Caco-2 (cell line): ENCODE measurements around the gene TMEM232. TPM values are rescaled to one million over a fixed set of nuclear protein-coding genes. Genes with fewer than 3 reads are reported as not detected.

Source experiments
- BruUV-seq: library from RNA; stranded (reverse); fragments of 400-500 nt; replicated peaks from 2 replicates; lab custom pipeline; 2021; lab: Mats Ljungman, UMichigan
- CTCF ChIA-PET: fragments of 300-600 bp; sonication (Branson Sonifier 250); formaldehyde crosslinking; loops from one replicate; lab custom pipeline; 2022; ENCODE audit warnings: antibody characterized with exemption; lab: Charles Lee
- POLR2A ChIA-PET: fragments of 300-600 bp; sonication (Branson Sonifier 250); formaldehyde crosslinking; loops from one replicate; lab custom pipeline; 2022; ENCODE audit warnings: antibody characterized with exemption; lab: Charles Lee
- DNase-seq, 2 experiments: peaks; one replicate each; pipeline versions ENCODE4 v3.0.0 to v3.0.0-alpha.2; 2020 to 2022
- H3K27me3 ChIP-seq: replicated peaks from 2 replicates; pipeline ENCODE4 v1.6.0; 2011; ENCODE audit warnings: low read length; ENCODE audit not compliant: control insufficient read depth, insufficient read depth
- H3K36me3 ChIP-seq: 2 replicates; pipeline ENCODE4 v1.5.1; 2011; ENCODE audit warnings: low read length; ENCODE audit not compliant: control insufficient read depth, insufficient read depth
- H3K4me1 ChIP-seq: fragments of 250-450 bp; sonication (Bioruptor Pico); 2 replicates; pipeline ENCODE4 v1.5.1; 2020; ENCODE audit warnings: mild to moderate bottlenecking
- H3K4me3 ChIP-seq: 2 replicates; pipeline ENCODE4 v1.5.1; 2011; ENCODE audit warnings: low read depth, mild to moderate bottlenecking, control low read depth, low read length
- H3K9me3 ChIP-seq: fragments of 250-450 bp; sonication (Bioruptor Pico); 2 replicates; pipeline ENCODE4 v1.5.1; 2020; ENCODE audit warnings: mild to moderate bottlenecking, moderate library complexity
- H3K27ac Mint-ChIP-seq: one replicate; pipeline ENCODE4 v1.8.0; 2022; ENCODE audit warnings: mixed read lengths; ENCODE audit not compliant: unreplicated experiment
- H3K27me3 Mint-ChIP-seq: one replicate; pipeline ENCODE4 v1.8.0; 2022; ENCODE audit warnings: mixed read lengths; ENCODE audit not compliant: insufficient read depth, unreplicated experiment
- H3K36me3 Mint-ChIP-seq: one replicate; pipeline ENCODE4 v1.8.0; 2022; ENCODE audit warnings: mild to moderate bottlenecking, mixed read lengths; ENCODE audit not compliant: insufficient read depth, unreplicated experiment
- H3K4me1 Mint-ChIP-seq: one replicate; pipeline ENCODE4 v1.8.0; 2022; ENCODE audit warnings: low read depth, mixed read lengths; ENCODE audit not compliant: unreplicated experiment
- H3K4me3 Mint-ChIP-seq: one replicate; pipeline ENCODE4 v1.8.0; 2022; ENCODE audit warnings: mild to moderate bottlenecking, moderate library complexity, mixed read lengths; ENCODE audit not compliant: unreplicated experiment
- H3K9me3 Mint-ChIP-seq: one replicate; pipeline ENCODE4 v1.8.0; 2022; ENCODE audit warnings: mixed read lengths; ENCODE audit not compliant: unreplicated experiment
- intact Hi-C: fragments of 100-400 bp; cut with micrococcal nuclease; formaldehyde crosslinking; loops from one replicate; pipeline ENCODE4 v1.10.0; 2022; ENCODE audit not compliant: unreplicated experiment
- total RNA-seq: library from RNA; stranded (reverse); gene quantifications from 2 replicates; pipeline ENCODE4 v1.2.3, GENCODE V29; 2022
- TF ChIP-seq, protein P1 (sequence below), 2 experiments: fragments of 200-600 bp in 1 of 2; IDR thresholded peaks; 1 replicate in 1 of 2; 2 replicates in 1 of 2; pipeline versions ENCODE4 v1.5.1 to v1.8.0; 2011 to 2022; ENCODE audit warnings: antibody characterized with exemption in 1 of 2, control low read depth in 1 of 2, inconsistent platforms in 1 of 2, low read depth in 1 of 2, low read length in 1 of 2, mild to moderate bottlenecking in 1 of 2, moderate library complexity in 1 of 2; ENCODE audit not compliant: insufficient read depth in 1 of 2, severe bottlenecking in 1 of 2, unreplicated experiment in 1 of 2

The TMEM232 gene
- total RNA-seq, 1 experiment from 2014 or later, result 0.34 TPM

DNA sequence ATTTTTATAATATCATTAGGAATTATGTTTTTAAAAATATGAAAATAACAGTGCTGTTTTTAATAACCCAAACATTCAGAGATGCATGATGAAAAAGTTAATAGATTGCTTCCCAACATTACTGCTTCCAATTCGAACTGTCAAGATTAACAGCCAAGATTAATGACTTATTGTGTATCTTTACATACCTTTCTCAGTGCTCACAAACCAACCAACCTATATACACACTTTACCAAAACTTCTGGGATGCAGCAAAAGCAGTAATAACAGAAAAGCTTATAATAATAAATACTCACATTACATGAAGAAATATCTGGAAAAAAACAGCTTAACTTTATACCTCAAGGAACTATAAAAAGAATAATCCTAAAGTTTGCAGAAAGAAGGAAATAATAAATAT, 82.1 kb downstream of the TMEM232 start:
- BruUV-seq, result no TSS peak
- Mint-ChIP-seq H3K9me3 (no peaks in the 10 kb centered on the region), H3K27ac (no peak overlapping the region), H3K4me1 (no peaks in the 10 kb centered on the region), H3K27me3 (no peaks in the 10 kb centered on the region), H3K36me3 (no peaks in the 10 kb centered on the region), H3K4me3 (no peak overlapping the region)
- H3K4me3 ChIP-seq, result no peak overlapping the region
- H3K36me3 ChIP-seq, result no peaks in the 10 kb centered on the region
- TF ChIP-seq, protein P1, sequence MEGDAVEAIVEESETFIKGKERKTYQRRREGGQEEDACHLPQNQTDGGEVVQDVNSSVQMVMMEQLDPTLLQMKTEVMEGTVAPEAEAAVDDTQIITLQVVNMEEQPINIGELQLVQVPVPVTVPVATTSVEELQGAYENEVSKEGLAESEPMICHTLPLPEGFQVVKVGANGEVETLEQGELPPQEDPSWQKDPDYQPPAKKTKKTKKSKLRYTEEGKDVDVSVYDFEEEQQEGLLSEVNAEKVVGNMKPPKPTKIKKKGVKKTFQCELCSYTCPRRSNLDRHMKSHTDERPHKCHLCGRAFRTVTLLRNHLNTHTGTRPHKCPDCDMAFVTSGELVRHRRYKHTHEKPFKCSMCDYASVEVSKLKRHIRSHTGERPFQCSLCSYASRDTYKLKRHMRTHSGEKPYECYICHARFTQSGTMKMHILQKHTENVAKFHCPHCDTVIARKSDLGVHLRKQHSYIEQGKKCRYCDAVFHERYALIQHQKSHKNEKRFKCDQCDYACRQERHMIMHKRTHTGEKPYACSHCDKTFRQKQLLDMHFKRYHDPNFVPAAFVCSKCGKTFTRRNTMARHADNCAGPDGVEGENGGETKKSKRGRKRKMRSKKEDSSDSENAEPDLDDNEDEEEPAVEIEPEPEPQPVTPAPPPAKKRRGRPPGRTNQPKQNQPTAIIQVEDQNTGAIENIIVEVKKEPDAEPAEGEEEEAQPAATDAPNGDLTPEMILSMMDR (IDR thresholded peaks at IDR 0.05; ENCODE audit: insufficient read depth in 1 of 2, low read depth in 1 of 2, low read length in 1 of 2, severe bottlenecking in 1 of 2, unreplicated experiment in 1 of 2), result no peak
- intact Hi-C loops, result no loop called here
- DNase-seq, result no peak
- no peaks in the 10 kb centered on the region for H3K27me3 ChIP-seq
- no peaks in the 10 kb centered on the region for H3K9me3 ChIP-seq
- ChIA-PET CTCF (no interaction called here), POLR2A (no interaction called here)
- no peaks in the 10 kb centered on the region for H3K4me1 ChIP-seq

- H3K27ac Mint-ChIP-seq, result no peak overlapping the region
- CTCF ChIA-PET, result interaction anchor here (0.6 kb wide), 1 partner anchor 49 kb away, joined by 3 read pairs; no protein-coding TSS in a partner anchor
- no peaks in the 10 kb centered on the region for H3K4me1 Mint-ChIP-seq
- H3K27me3 Mint-ChIP-seq, result no peaks in the 10 kb centered on the region
- no peak for DNase-seq
- Histone ChIP-seq H3K27me3 (no peaks in the 10 kb centered on the region), H3K36me3 (no peaks in the 10 kb centered on the region), H3K4me1 (no peaks in the 10 kb centered on the region), H3K9me3 (no peaks in the 10 kb centered on the region), H3K4me3 (no peak overlapping the region)
- intact Hi-C loops, result no loop called here
- TF ChIP-seq, protein P1 (IDR thresholded peaks at IDR 0.05; ENCODE audit: insufficient read depth in 1 of 2, low read depth in 1 of 2, low read length in 1 of 2, severe bottlenecking in 1 of 2, unreplicated experiment in 1 of 2), result no peak
- no TSS peak for BruUV-seq
- no peaks in the 10 kb centered on the region for H3K9me3 Mint-ChIP-seq
- no peaks in the 10 kb centered on the region for H3K36me3 Mint-ChIP-seq
- POLR2A ChIA-PET, result no interaction called here
- no peak overlapping the region for H3K4me3 Mint-ChIP-seq
Observed at GRCh38 chr5:110638970-110639902, 87.2 kb downstream of the TMEM232 start.

GRCh38 chr5:110634475-110634874, 92.0 kb downstream of the TMEM232 start:
- no peaks in the 10 kb centered on the region for H3K4me1 ChIP-seq
- ChIA-PET POLR2A (no interaction called here), CTCF (no interaction called here)
- H3K36me3 ChIP-seq, result no peaks in the 10 kb centered on the region
- H3K9me3 ChIP-seq, result no peaks in the 10 kb centered on the region
- H3K36me3 Mint-ChIP-seq, result no peaks in the 10 kb centered on the region
- no TSS peak for BruUV-seq
- H3K4me3 ChIP-seq, result no peak overlapping the region
- intact Hi-C loops, result no loop called here
- no peak overlapping the region for H3K27ac Mint-ChIP-seq
- H3K4me1 Mint-ChIP-seq, result no peaks in the 10 kb centered on the region
- H3K27me3 ChIP-seq, result no peaks in the 10 kb centered on the region
- TF ChIP-seq, protein P1 (IDR thresholded peaks at IDR 0.05; ENCODE audit: insufficient read depth in 1 of 2, low read depth in 1 of 2, low read length in 1 of 2, severe bottlenecking in 1 of 2, unreplicated experiment in 1 of 2), result no peak
- no peak overlapping the region for H3K4me3 Mint-ChIP-seq
- DNase-seq, result no peak
- no peaks in the 10 kb centered on the region for H3K9me3 Mint-ChIP-seq
- peaks cover 2% of the 10 kb centered on the region for H3K27me3 Mint-ChIP-seq
